Activated CD8-positive, alpha-beta T cell treated with anti-CD3 and anti-CD28 coated beads for 36 hours (primary cell): ENCODE results near the gene RHEBL1. TPM values are rescaled to one million over a fixed set of nuclear protein-coding genes. Genes with fewer than 3 reads are reported as not detected.

Experiments
- ATAC-seq: fragments of 200-7000 bp; cut with Tn5 transposase; one replicate; pipeline ENCODE4 v1.10.0; 2021; ENCODE audit warnings: mild to moderate bottlenecking, moderate library complexity
- CTCF ChIA-PET: fragments of 350-600 bp; sonication (Branson Sonifier 250); formaldehyde crosslinking; loops from one replicate; lab custom pipeline; 2021; ENCODE audit warnings: antibody characterized with exemption; lab: Charles Lee
- POLR2A ChIA-PET: fragments of 350-600 bp; sonication (Branson Sonifier 250); formaldehyde crosslinking; loops from one replicate; lab custom pipeline; 2021; ENCODE audit warnings: antibody characterized with exemption; lab: Charles Lee
- DNase-seq: peaks from one replicate; pipeline ENCODE4 v3.0.0-alpha.2; 2020
- H3K27ac Mint-ChIP-seq: one replicate; pipeline ENCODE4 v1.8.0; 2021; ENCODE audit warnings: mild to moderate bottlenecking, mixed read lengths
- H3K27me3 Mint-ChIP-seq: one replicate; pipeline ENCODE4 v1.8.0; 2021; ENCODE audit warnings: mixed read lengths
- H3K36me3 Mint-ChIP-seq: one replicate; pipeline ENCODE4 v1.8.0; 2021; ENCODE audit warnings: low read depth, mixed read lengths
- H3K4me1 Mint-ChIP-seq: one replicate; pipeline ENCODE4 v1.8.0; 2021; ENCODE audit warnings: low read depth, mixed read lengths
- H3K4me3 Mint-ChIP-seq: one replicate; pipeline ENCODE4 v1.8.0; 2021; ENCODE audit warnings: mild to moderate bottlenecking, moderate library complexity, mixed read lengths
- H3K9me3 Mint-ChIP-seq: one replicate; pipeline ENCODE4 v1.8.0; 2021; ENCODE audit warnings: mixed read lengths
- intact Hi-C: fragments of 100-400 bp; cut with micrococcal nuclease; formaldehyde crosslinking; loops from one replicate; pipeline ENCODE4 v1.10.0; 2022
- total RNA-seq, 2 experiments: library from RNA; stranded (reverse); gene quantifications; one replicate each; pipeline ENCODE4 v1.2.3, GENCODE V29; 2021
- TF ChIP-seq, protein P1 (sequence below): fragments of 200-600 bp; IDR thresholded peaks from one replicate; pipeline ENCODE4 v1.8.0; 2022; ENCODE audit warnings: antibody characterized with exemption, mild to moderate bottlenecking

RHEBL1 gene
- total RNA-seq, 2 experiments from 2014 or later = 18.5 to 19.8 TPM

DNA sequence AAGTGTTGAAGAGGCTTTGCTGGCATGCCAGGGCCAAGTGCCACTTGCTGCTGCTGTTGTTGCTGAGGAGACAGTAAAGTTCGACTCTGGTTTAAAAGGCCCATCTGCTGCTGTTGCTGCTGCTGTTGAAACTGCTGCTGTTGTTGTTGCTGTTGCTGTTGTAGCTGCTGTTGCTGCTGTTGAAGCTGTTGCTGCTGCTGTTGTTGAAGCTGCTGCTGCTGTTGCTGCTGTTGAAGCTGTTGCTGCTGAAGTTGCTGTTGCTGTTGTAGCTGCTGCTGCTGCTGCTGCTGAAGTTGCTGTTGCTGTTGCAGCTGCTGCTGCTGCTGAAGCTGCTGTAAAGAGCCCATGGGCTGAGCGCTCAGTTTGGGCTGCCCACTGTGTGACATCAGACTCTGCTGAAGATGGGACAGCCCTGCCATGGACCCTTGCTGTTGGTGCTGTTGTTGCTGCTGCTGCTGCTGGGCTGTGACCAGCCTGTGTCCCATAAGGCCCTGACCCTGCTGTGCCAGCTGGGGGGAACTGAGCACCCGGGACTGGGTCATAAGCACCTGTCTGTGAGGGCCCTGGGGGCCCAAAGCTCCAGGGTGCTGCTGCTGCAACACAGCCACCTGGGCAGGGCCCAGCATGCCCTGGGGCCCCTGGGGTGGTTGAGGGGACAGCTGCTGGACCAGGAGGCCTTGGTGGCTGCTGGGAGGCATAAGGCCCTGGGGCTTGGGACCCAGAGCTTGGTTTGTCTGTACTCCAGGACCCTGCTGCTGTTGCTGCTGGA, 36.9 kb downstream of the RHEBL1 start:
- ATAC-seq (no peak), DNase-seq (no peak)
- Mint-ChIP-seq H3K4me1 (no peaks in the 10 kb centered on the region), H3K36me3 (peaks cover 32% of the 10 kb centered on the region), H3K27ac (no peak overlapping the region), H3K27me3 (no peaks in the 10 kb centered on the region), H3K4me3 (no peak overlapping the region), H3K9me3 (no peaks in the 10 kb centered on the region)
- intact Hi-C loops = no loop called here
- ChIA-PET CTCF (interaction anchor here (1.1 to 6.0 kb wide), 4 partner anchors 11 to 55 kb away, joined by 3 to 35 read pairs (median 4); no protein-coding TSS in a partner anchor), POLR2A (interaction anchor here (0.6 to 1.2 kb wide), 3 partner anchors 10 to 16 kb away, joined by 3 to 4 read pairs (median 3); no protein-coding TSS in a partner anchor)
- TF ChIP-seq, protein P1, sequence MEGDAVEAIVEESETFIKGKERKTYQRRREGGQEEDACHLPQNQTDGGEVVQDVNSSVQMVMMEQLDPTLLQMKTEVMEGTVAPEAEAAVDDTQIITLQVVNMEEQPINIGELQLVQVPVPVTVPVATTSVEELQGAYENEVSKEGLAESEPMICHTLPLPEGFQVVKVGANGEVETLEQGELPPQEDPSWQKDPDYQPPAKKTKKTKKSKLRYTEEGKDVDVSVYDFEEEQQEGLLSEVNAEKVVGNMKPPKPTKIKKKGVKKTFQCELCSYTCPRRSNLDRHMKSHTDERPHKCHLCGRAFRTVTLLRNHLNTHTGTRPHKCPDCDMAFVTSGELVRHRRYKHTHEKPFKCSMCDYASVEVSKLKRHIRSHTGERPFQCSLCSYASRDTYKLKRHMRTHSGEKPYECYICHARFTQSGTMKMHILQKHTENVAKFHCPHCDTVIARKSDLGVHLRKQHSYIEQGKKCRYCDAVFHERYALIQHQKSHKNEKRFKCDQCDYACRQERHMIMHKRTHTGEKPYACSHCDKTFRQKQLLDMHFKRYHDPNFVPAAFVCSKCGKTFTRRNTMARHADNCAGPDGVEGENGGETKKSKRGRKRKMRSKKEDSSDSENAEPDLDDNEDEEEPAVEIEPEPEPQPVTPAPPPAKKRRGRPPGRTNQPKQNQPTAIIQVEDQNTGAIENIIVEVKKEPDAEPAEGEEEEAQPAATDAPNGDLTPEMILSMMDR = no peak

DNA sequence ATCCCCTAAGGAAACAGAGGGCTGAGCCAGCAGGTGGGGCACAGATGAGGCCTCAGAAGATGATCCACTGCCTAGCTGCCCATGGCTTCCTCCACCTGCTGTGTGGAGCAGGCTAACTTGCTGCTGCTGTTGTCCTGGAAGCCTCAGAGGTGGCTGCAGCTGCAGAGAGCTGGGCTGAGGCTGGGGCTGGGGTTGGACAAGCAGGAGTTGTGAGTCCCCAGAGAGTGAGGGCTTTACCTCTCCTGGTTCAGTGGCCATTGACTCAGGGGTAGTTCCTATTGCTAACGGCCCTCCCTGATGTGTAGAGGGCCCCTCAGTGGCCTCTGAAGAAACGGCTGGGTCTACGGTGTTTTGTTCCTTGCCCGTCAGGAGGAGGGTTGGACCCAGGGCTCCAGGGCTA, 37.5 kb downstream of the RHEBL1 start:
- Mint-ChIP-seq H3K27ac (no peak overlapping the region), H3K9me3 (no peaks in the 10 kb centered on the region), H3K4me3 (no peak overlapping the region), H3K4me1 (no peaks in the 10 kb centered on the region), H3K27me3 (no peaks in the 10 kb centered on the region), H3K36me3 (peaks cover 37% of the 10 kb centered on the region)
- ChIA-PET CTCF (interaction anchor here (1.1 to 6.0 kb wide), 3 partner anchors 12 to 32 kb away, joined by 3 to 35 read pairs (median 6); no protein-coding TSS in a partner anchor), POLR2A (interaction anchor here (0.6 to 4.4 kb wide), 5 partner anchors 9 to 16 kb away, joined by 3 to 16 read pairs (median 3); no protein-coding TSS in a partner anchor)
- TF ChIP-seq, protein P1 = no peak
- no peak for ATAC-seq
- intact Hi-C loops = no loop called here
- no peak for DNase-seq

DNA sequence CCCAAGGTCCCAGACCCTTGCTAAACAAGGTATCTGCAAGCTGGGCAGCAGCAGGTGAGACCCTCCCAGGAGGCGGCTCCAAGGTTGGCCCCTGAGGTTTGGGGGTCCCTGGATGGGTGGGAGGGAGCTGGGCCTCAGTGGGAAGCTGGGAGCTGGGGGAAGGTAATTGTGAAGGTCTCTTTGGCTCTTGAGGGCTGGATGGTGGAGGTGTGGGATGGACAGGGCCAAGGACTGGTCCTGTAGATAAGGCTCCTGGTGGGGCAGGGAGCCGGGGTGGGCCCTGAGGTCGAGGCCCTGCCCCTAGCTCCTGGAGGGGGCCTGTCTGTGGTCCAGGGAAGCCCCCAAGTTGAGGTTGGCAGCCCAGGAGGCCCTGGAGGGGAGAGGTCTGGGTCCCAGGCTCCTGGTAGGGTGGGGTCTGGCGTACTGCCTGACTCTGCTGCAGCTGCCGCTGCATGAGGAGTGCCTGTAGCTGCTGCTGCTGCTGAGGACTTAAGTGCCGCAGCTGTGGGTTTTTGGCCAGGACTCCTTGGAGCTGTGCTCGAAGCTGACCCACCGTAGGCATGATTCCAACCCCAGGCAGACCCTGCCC, 38.1 kb downstream of the RHEBL1 start:
- Mint-ChIP-seq H3K4me3 (no peak overlapping the region), H3K27ac (peak overlapping the region; percentile 46), H3K9me3 (no peaks in the 10 kb centered on the region), H3K4me1 (no peaks in the 10 kb centered on the region), H3K36me3 (peaks cover 38% of the 10 kb centered on the region), H3K27me3 (no peaks in the 10 kb centered on the region)
- no peak for DNase-seq
- intact Hi-C loops = no loop called here
- ChIA-PET POLR2A (interaction anchor here (1.0 to 4.4 kb wide), 6 partner anchors 8 to 18 kb away, joined by 3 to 16 read pairs (median 4); no protein-coding TSS in a partner anchor), CTCF (interaction anchor here (1.0 to 6.0 kb wide), 4 partner anchors 12 to 57 kb away, joined by 3 to 35 read pairs (median 6); no protein-coding TSS in a partner anchor)
- no peak for ATAC-seq
- TF ChIP-seq, protein P1 = no peak

DNA sequence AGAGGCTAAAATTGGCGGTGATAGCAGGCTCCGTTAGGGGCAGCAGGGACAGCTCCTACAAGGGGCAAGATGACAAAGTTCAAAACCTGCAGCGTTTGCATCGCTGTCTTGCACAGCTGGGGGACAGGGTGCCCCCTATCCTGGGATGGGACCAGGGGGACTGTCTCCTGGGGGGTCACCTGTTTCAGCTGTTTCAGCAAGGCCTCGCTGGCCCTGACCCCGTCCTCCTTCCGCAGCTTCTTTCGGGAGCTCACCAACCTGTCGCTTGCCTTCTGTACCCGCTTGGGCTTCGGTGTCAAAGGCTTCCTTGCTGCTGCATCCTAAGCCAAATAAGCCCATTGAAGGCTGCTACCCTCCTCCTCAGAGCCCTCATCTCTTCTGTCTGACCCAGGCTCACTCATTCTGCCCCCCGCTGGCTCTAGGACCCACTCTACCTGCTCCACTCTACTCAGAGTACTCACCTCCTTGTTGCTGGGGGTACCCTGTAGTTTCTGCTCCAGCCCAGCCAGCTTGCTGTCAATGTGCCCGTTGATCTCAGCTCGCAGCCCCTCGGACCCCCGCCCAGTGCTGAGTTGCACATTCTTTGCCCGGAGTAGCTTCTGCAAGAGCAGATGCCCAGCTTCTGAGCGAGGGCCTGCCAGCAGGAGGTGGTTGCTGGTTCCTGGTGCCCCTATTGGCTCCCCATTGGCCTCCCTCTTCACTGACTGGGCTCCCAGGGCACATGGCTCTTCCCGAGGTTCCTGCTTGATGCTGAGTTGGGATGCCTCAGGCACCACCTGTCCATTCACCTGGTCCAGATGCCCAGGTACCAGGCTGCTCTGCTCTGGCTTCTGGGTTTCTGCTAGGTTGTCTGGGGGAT, 38.8 kb downstream of the RHEBL1 start:
- intact Hi-C loops = no loop called here
- H3K9me3 Mint-ChIP-seq = no peaks in the 10 kb centered on the region
- peaks cover 42% of the 10 kb centered on the region for H3K36me3 Mint-ChIP-seq
- DNase-seq (no peak), ATAC-seq (no peak)
- CTCF ChIA-PET = interaction anchor here (1.0 to 6.0 kb wide), 5 partner anchors 13 to 57 kb away, joined by 3 to 35 read pairs (median 8); no protein-coding TSS in a partner anchor
- TF ChIP-seq, protein P1 = no peak
- POLR2A ChIA-PET = interaction anchor here (0.7 to 4.4 kb wide), 10 partner anchors 7 to 97 kb away, joined by 3 to 16 read pairs (median 3); no protein-coding TSS in a partner anchor
- H3K27me3 Mint-ChIP-seq = no peaks in the 10 kb centered on the region
- H3K27ac Mint-ChIP-seq = peak overlapping the region; percentile 30
- H3K4me1 Mint-ChIP-seq = no peaks in the 10 kb centered on the region
- no peak overlapping the region for H3K4me3 Mint-ChIP-seq
